ENCODE results near the gene NTN5.
"Not testable (repeated sequence)": the region's sequence is repeated elsewhere in the genome, so short reads cannot be mapped to it uniquely, and the experiment has no call there.

Gene NTN5

GRCh38 chr19:48686088-48686487, 13.3 kb upstream of the NTN5 start:
- Histone ChIP-seq H3K9me3 (ENCODE audit: low read length) (no peaks in the 10 kb centered on the region), H3K4me1 (ENCODE audit: insufficient read depth, low read length) (no peaks in the 10 kb centered on the region), H3K27me3 (ENCODE audit: insufficient read depth, low read length) (no peaks in the 10 kb centered on the region), H3K36me3 (ENCODE audit: insufficient read depth, low read length) (no peaks in the 10 kb centered on the region), H3K4me3 (ENCODE audit: low read length) (no peak overlapping the region), H2AFZ (ENCODE audit: low read depth, low read length) (no peak overlapping the region)

DNA sequence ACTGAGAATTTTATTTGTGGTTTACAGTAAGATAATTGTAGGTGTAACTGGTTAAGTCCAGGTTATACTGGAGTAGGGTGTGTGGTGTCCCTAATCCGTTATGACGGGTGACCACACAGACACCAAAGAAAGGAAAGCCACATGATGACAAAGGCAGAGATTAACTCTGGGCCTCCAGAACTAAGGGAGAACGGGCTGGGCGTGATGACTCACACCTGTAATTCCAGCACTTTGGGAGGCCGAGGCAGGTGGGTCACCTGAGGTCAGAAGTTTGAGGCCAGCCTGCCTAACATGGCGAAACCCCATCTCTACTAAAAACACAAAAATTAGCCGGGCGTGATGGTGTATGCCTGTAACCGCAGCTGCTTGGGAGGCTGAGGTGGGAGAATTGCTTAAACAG, 12.8 kb upstream of the NTN5 start:
- Histone ChIP-seq H3K9me3 (ENCODE audit: low read length) (no peaks in the 10 kb centered on the region), H2AFZ (ENCODE audit: low read depth, low read length) (no peak overlapping the region), H3K36me3 (ENCODE audit: insufficient read depth, low read length) (no peaks in the 10 kb centered on the region), H3K4me3 (ENCODE audit: low read length) (no peak overlapping the region), H3K27me3 (ENCODE audit: insufficient read depth, low read length) (no peaks in the 10 kb centered on the region), H3K4me1 (ENCODE audit: insufficient read depth, low read length) (no peaks in the 10 kb centered on the region)

GRCh38 chr19:48683349-48683748, 10.5 kb upstream of the NTN5 start:
- no peaks in the 10 kb centered on the region for H3K27me3 ChIP-seq (ENCODE audit: insufficient read depth, low read length)
- no peaks in the 10 kb centered on the region for H3K4me1 ChIP-seq (ENCODE audit: insufficient read depth, low read length)
- no peaks in the 10 kb centered on the region for H3K36me3 ChIP-seq (ENCODE audit: insufficient read depth, low read length)
- H3K4me3 ChIP-seq (ENCODE audit: low read length), result no peak overlapping the region
- no peaks in the 10 kb centered on the region for H3K9me3 ChIP-seq (ENCODE audit: low read length)
- no peak overlapping the region for H2AFZ ChIP-seq (ENCODE audit: low read depth, low read length)

DNA sequence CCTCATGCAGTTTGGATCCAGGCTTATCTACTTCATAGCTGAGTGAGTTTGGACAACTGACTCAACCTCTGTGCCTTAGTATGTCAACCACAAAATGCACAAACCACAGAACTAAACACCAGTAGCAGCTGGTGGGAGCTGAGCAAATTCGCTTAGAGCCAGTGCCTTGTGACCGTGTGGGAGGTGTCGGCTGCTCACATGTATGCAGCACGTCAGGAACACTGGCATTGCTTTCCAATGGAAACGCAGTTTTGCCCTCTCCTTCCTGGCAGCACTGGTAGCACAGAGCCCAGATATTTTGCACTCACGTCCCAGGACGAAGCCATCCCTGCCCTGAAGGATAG, 8.3 kb upstream of the NTN5 start:
- H2AFZ ChIP-seq (ENCODE audit: low read depth, low read length), result no peak overlapping the region
- no peaks in the 10 kb centered on the region for H3K9me3 ChIP-seq (ENCODE audit: low read length)
- no peaks in the 10 kb centered on the region for H3K27me3 ChIP-seq (ENCODE audit: insufficient read depth, low read length)
- H3K4me1 ChIP-seq (ENCODE audit: insufficient read depth, low read length), result no peaks in the 10 kb centered on the region
- H3K4me3 ChIP-seq (ENCODE audit: low read length), result no peak overlapping the region
- H3K36me3 ChIP-seq (ENCODE audit: insufficient read depth, low read length), result no peaks in the 10 kb centered on the region

DNA sequence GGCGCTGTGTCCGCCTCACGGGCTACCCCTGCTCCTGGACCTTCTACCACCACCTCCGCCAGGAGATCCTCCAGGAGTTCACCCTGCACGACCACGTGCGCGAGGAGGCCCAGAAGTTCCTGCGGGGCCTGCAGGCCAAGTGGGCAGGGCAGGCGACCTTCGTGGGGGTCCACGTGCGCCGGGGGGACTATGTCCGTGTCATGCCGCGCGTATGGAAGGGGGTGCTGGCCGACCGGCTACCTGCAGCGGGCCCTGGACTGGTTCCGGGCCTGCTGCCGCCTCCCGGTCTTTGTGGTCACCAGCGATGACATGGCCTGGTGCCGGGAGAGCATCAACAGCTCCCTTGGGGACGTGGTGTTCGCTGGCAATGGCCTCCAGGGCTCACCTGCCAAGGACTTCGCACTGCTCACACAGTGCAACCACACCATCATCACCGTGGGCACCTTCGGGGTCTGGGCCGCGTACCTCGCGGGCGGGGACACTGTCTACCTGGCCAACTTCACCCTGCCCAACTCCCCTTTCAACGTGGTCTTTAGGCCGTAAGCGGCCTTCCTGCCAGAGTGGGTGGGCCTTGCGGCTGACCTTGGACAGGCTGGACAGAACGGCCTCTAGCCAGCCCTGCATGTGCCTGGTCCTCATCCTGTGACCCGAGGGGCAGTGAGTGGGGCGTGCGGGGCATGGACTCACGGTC, 7.8 kb upstream of the NTN5 start:
- Histone ChIP-seq H3K9me3 (ENCODE audit: low read length) (no peaks in the 10 kb centered on the region), H3K4me3 (ENCODE audit: low read length) (no peak overlapping the region), H2AFZ (ENCODE audit: low read depth, low read length) (no peak overlapping the region), H3K4me1 (ENCODE audit: insufficient read depth, low read length) (peaks cover 4% of the 10 kb centered on the region), H3K27me3 (ENCODE audit: insufficient read depth, low read length) (no peaks in the 10 kb centered on the region), H3K36me3 (ENCODE audit: insufficient read depth, low read length) (no peaks in the 10 kb centered on the region)

GRCh38 chr19:48680006-48680405, 7.2 kb upstream of the NTN5 start:
- H3K36me3 ChIP-seq (ENCODE audit: insufficient read depth, low read length), result not testable (repeated sequence)

GRCh38 chr19:48678201-48678600, 5.4 kb upstream of the NTN5 start:
- no peaks in the 10 kb centered on the region for H3K27me3 ChIP-seq (ENCODE audit: insufficient read depth, low read length)

More at GRCh38 chr19:48680006-48680405, 7.2 kb upstream of the NTN5 start:
- not testable (repeated sequence) for H2AFZ ChIP-seq (ENCODE audit: low read depth, low read length); H3K9me3 ChIP-seq (ENCODE audit: low read length); H3K4me3 ChIP-seq (ENCODE audit: low read length); H3K4me1 ChIP-seq (ENCODE audit: insufficient read depth, low read length); H3K27me3 ChIP-seq (ENCODE audit: insufficient read depth, low read length)

GRCh38 chr19:48676887-48677286, 4.1 kb upstream of the NTN5 start:
- Histone ChIP-seq H2AFZ (ENCODE audit: low read depth, low read length) (no peak overlapping the region), H3K4me1 (ENCODE audit: insufficient read depth, low read length) (peaks cover 15% of the 10 kb centered on the region), H3K36me3 (ENCODE audit: insufficient read depth, low read length) (no peaks in the 10 kb centered on the region), H3K27me3 (ENCODE audit: insufficient read depth, low read length) (no peaks in the 10 kb centered on the region), H3K4me3 (ENCODE audit: low read length) (no peak overlapping the region), H3K9me3 (ENCODE audit: low read length) (no peaks in the 10 kb centered on the region)

More at GRCh38 chr19:48678201-48678600, 5.4 kb upstream of the NTN5 start:
- peaks cover 13% of the 10 kb centered on the region for H3K4me1 ChIP-seq (ENCODE audit: insufficient read depth, low read length)
- H3K9me3 ChIP-seq (ENCODE audit: low read length), result no peaks in the 10 kb centered on the region
- no peaks in the 10 kb centered on the region for H3K36me3 ChIP-seq (ENCODE audit: insufficient read depth, low read length)
- no peak overlapping the region for H2AFZ ChIP-seq (ENCODE audit: low read depth, low read length)
- H3K4me3 ChIP-seq (ENCODE audit: low read length), result no peak overlapping the region

DNA sequence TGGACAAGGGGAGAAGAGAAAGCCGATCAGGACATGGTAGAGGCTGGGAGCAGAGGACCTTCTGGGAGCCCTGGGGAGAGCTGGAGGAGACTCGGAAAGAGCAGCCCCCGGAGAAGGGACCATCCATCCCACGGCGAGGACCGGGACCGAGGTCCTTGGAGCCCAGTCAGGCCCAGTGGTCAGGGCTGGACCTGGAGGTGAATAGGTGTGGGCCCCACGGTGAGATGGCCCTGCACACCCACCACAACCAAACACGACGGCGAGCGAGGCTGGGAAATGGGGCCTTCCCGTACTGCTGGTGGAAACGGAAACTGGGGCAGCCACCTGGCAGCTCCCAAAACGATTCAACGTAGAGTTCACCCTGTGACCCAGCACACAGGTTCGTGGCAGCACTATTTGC, 3.7 kb upstream of the NTN5 start:
- Histone ChIP-seq H3K4me1 (ENCODE audit: insufficient read depth, low read length) (peaks cover 15% of the 10 kb centered on the region), H3K36me3 (ENCODE audit: insufficient read depth, low read length) (no peaks in the 10 kb centered on the region), H3K9me3 (ENCODE audit: low read length) (no peaks in the 10 kb centered on the region), H3K4me3 (ENCODE audit: low read length) (no peak overlapping the region), H3K27me3 (ENCODE audit: insufficient read depth, low read length) (no peaks in the 10 kb centered on the region), H2AFZ (ENCODE audit: low read depth, low read length) (no peak overlapping the region)

- H3K4me1 ChIP-seq (ENCODE audit: insufficient read depth, low read length), result peaks cover 15% of the 10 kb centered on the region
- peak overlapping the region; percentile 6 for H2AFZ ChIP-seq (ENCODE audit: low read depth, low read length)
- H3K36me3 ChIP-seq (ENCODE audit: insufficient read depth, low read length), result no peaks in the 10 kb centered on the region
- no peak overlapping the region for H3K4me3 ChIP-seq (ENCODE audit: low read length)
- no peaks in the 10 kb centered on the region for H3K9me3 ChIP-seq (ENCODE audit: low read length)
- H3K27me3 ChIP-seq (ENCODE audit: insufficient read depth, low read length), result no peaks in the 10 kb centered on the region
Observed at GRCh38 chr19:48674921-48675824, 2.4 kb upstream of the NTN5 start.

DNA sequence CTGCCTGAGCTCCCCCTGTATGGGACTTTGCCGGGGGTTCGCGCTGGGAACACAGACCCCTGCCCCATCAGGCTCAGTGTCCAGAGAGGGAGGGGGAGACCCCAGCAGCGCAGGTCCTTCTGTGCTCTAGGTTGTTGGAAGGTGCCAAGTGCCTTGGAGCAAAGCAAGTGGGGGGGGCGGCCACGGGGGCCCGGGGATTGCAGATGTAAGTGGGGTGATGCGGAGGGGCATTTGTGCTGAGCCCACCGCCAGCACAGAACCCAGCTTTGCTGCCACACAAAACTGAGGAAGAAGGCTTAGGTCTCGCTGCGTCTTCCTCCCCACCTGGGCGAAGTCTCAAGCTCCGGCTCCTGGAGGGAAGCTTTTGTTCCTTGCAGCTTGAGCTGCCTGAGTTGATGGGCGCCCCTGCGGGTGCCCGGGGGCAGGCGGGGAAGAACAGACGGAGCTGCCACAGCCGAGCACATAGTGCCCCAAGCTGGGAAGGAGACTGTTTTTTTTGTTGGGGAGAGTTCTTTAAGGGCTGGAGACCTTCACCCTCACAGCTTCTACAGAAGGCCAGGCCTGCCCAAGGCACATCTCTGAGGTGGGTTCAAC, 1.5 kb upstream of the NTN5 start:
- H3K4me3 ChIP-seq (ENCODE audit: low read length), result no peak overlapping the region
- H3K36me3 ChIP-seq (ENCODE audit: insufficient read depth, low read length), result no peaks in the 10 kb centered on the region
- H2AFZ ChIP-seq (ENCODE audit: low read depth, low read length), result no peak overlapping the region
- no peaks in the 10 kb centered on the region for H3K27me3 ChIP-seq (ENCODE audit: insufficient read depth, low read length)
- peaks cover 15% of the 10 kb centered on the region for H3K4me1 ChIP-seq (ENCODE audit: insufficient read depth, low read length)
- no peaks in the 10 kb centered on the region for H3K9me3 ChIP-seq (ENCODE audit: low read length)

GRCh38 chr19:48673436-48674100, 751 bp upstream of the NTN5 start:
- Histone ChIP-seq H3K9me3 (ENCODE audit: low read length) (no peaks in the 10 kb centered on the region), H3K4me3 (ENCODE audit: low read length) (no peak overlapping the region), H3K4me1 (ENCODE audit: insufficient read depth, low read length) (peaks cover 15% of the 10 kb centered on the region), H3K27me3 (ENCODE audit: insufficient read depth, low read length) (no peaks in the 10 kb centered on the region), H2AFZ (ENCODE audit: low read depth, low read length) (no peak overlapping the region), H3K36me3 (ENCODE audit: insufficient read depth, low read length) (no peaks in the 10 kb centered on the region)

DNA sequence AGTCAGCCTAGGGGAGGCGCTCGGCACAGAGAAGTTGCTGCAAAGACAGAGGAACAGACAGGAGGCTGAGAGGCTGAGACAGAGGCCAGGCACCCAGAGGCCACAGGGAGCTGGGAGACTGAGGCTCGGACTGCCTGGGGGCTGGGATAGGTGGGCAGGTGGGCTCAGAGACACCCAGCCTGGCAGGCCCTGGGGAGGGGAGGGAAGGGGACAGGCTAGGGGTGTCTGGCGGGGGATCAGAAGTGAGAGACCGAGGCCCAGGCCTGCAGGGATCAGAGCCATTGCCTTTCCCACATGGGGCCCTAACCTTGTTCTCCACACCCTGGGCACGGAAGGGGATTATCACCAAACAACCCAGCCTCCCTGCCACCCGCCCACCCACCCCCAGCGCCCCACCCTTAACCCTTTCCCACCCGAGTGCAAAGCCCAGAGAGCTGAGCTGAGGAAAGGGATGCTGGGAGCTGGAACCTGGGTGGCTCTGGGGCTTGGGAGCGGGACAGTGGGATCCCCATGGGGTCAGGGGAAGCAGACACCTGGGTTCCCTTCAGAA, 1.3 kb downstream of the NTN5 start:
- no peak overlapping the region for H2AFZ ChIP-seq (ENCODE audit: low read depth, low read length)
- H3K36me3 ChIP-seq (ENCODE audit: insufficient read depth, low read length), result no peaks in the 10 kb centered on the region
- no peaks in the 10 kb centered on the region for H3K9me3 ChIP-seq (ENCODE audit: low read length)
- H3K4me1 ChIP-seq (ENCODE audit: insufficient read depth, low read length), result peaks cover 15% of the 10 kb centered on the region
- no peaks in the 10 kb centered on the region for H3K27me3 ChIP-seq (ENCODE audit: insufficient read depth, low read length)
- H3K4me3 ChIP-seq (ENCODE audit: low read length), result no peak overlapping the region
